Adrenal gland (tissue), 5 donors: ENCODE measurements around the gene PAQR8.

Experiments used
- POLR2A ChIP-seq, 2 donors: fragments of 450-650 bp; IDR thresholded peaks; one replicate each; pipeline ENCODE4 v1.6.1; 2017; ENCODE audit warnings: antibody characterized with exemption in 2 of 2, mild to moderate bottlenecking in 2 of 2, moderate library complexity in 1 of 2
- TF ChIP-seq, protein P1 (sequence below), 6 experiments: fragments of 450-650 bp in 4 of 6; fragments of 200-600 bp in 2 of 6; sonication (generic) in 1 of 6; IDR thresholded peaks; 1 replicate in 5 of 6; 2 replicates in 1 of 6; pipeline versions ENCODE4 v1.5.1 to v1.8.0; 2016 to 2021; ENCODE audit warnings: antibody characterized with exemption in 6 of 6, mild to moderate bottlenecking in 2 of 6, moderate library complexity in 1 of 6
- donor health status: DM: no; HTN: no; CAD: no.

DNA sequence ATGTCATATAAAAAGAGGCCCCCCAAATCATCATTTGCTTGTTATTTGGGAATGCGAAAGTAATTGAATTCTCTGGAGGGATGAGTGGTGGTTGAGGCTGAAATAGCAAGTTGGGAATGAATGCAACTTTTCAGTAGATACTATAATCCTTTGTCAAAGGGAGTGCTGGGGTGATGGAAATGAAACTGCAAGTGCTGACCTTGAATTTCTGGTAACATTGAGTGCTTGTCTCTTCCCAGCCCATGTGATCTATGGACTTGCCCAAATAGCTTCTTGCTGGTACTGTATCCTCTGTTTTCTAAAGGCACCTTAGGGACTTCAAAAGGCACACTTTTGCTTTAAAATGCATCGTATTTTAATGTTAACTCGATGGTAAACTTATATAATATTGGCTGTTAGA is 14.8 kb downstream of the PAQR8 start:
- TF ChIP-seq, protein P1, sequence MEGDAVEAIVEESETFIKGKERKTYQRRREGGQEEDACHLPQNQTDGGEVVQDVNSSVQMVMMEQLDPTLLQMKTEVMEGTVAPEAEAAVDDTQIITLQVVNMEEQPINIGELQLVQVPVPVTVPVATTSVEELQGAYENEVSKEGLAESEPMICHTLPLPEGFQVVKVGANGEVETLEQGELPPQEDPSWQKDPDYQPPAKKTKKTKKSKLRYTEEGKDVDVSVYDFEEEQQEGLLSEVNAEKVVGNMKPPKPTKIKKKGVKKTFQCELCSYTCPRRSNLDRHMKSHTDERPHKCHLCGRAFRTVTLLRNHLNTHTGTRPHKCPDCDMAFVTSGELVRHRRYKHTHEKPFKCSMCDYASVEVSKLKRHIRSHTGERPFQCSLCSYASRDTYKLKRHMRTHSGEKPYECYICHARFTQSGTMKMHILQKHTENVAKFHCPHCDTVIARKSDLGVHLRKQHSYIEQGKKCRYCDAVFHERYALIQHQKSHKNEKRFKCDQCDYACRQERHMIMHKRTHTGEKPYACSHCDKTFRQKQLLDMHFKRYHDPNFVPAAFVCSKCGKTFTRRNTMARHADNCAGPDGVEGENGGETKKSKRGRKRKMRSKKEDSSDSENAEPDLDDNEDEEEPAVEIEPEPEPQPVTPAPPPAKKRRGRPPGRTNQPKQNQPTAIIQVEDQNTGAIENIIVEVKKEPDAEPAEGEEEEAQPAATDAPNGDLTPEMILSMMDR (IDR thresholded peaks at IDR 0.05) = no peak
- TF ChIP-seq POLR2A (IDR thresholded peaks at IDR 0.05) = no peak
